T-cell (primary cell): ENCODE results near the gene DNAJB2. TPM values are rescaled to one million over a fixed set of nuclear protein-coding genes. Genes with fewer than 3 reads are reported as not detected.

Experiments
- ATAC-seq, 4 experiments: fragments of 200-7000 bp in 3 of 4; fragments of 150-1000 bp in 1 of 4; cut with Tn5 transposase; replicated peaks in 1 of 4; 1 replicate in 3 of 4; 2 replicates in 1 of 4; pipeline ENCODE4 v1.10.0; 2021; ENCODE audit warnings: moderate library complexity in 3 of 4, mild to moderate bottlenecking in 2 of 4, moderate number of reproducible peaks in 1 of 4
- CTCF ChIA-PET, 2 donors: fragments of 300-600 bp; sonication (Branson Sonifier 250); formaldehyde crosslinking; loops; one replicate each; lab custom pipeline; 2022; ENCODE audit warnings: antibody characterized with exemption in 2 of 2; lab: Charles Lee
- POLR2A ChIA-PET, 2 donors: fragments of 300-600 bp; sonication (Branson Sonifier 250); formaldehyde crosslinking; loops; one replicate each; lab custom pipeline; 2022; ENCODE audit warnings: antibody characterized with exemption in 2 of 2; lab: Charles Lee
- DNase-seq, 35 experiments: peaks; one replicate each; pipeline versions ENCODE4 v3.0.0 to v3.0.0-alpha.2; 2013 to 2023
- H3K27ac ChIP-seq: one replicate; pipeline ENCODE4 v1.5.1; 2013; ENCODE audit warnings: low read length
- H3K27me3 ChIP-seq, 2 experiments: replicated peaks in 1 of 2; 1 replicate in 1 of 2; 2 replicates in 1 of 2; pipeline versions ENCODE4 v1.6.1 to v1.7.0; 2013; ENCODE audit warnings: low read length in 1 of 2, mixed read lengths in 1 of 2; ENCODE audit not compliant: control insufficient read depth in 2 of 2, insufficient read depth in 2 of 2; ENCODE audit errors: extremely low read depth in 1 of 2
- H3K36me3 ChIP-seq, 2 donors: 1 replicate in 1 of 2; 2 replicates in 1 of 2; pipeline versions ENCODE4 v1.6.1 to v1.7.0; 2013; ENCODE audit warnings: low read length in 1 of 2; ENCODE audit not compliant: control insufficient read depth in 2 of 2, insufficient read depth in 1 of 2; ENCODE audit errors: extremely low read depth in 1 of 2
- H3K4me1 ChIP-seq, 2 experiments: 1 replicate in 1 of 2; 2 replicates in 1 of 2; pipeline versions ENCODE4 v1.6.1 to v1.7.0; 2013; ENCODE audit warnings: low read length in 2 of 2, mixed read lengths in 1 of 2; ENCODE audit not compliant: insufficient read depth in 2 of 2, control insufficient read depth in 1 of 2; ENCODE audit errors: extremely low read depth in 1 of 2
- H3K4me3 ChIP-seq, 2 donors: 1 replicate in 1 of 2; 2 replicates in 1 of 2; pipeline versions ENCODE4 v1.5.1 to v1.7.0; 2013; ENCODE audit warnings: mild to moderate bottlenecking in 2 of 2, low read length in 1 of 2, moderate library complexity in 1 of 2; ENCODE audit not compliant: control insufficient read depth in 1 of 2; ENCODE audit errors: extremely low read depth in 1 of 2
- H3K9me3 ChIP-seq: 2 replicates; pipeline ENCODE4 v1.7.0; 2013
- H3K27ac Mint-ChIP-seq, 2 donors: one replicate each; pipeline ENCODE4 v1.8.0; 2020 to 2021; ENCODE audit warnings: mild to moderate bottlenecking in 2 of 2, mixed read lengths in 2 of 2
- H3K27me3 Mint-ChIP-seq, 2 donors: one replicate each; pipeline ENCODE4 v1.8.0; 2021 to 2022; ENCODE audit warnings: mixed read lengths in 2 of 2
- H3K36me3 Mint-ChIP-seq: one replicate; pipeline ENCODE4 v1.8.0; 2021; ENCODE audit warnings: mixed read lengths
- H3K4me1 Mint-ChIP-seq, 3 donors: one replicate each; pipeline ENCODE4 v1.8.0; 2020 to 2022; ENCODE audit warnings: mixed read lengths in 3 of 3, mild to moderate bottlenecking in 1 of 3
- H3K4me3 Mint-ChIP-seq, 3 donors: one replicate each; pipeline ENCODE4 v1.8.0; 2020 to 2022; ENCODE audit warnings: mild to moderate bottlenecking in 3 of 3, mixed read lengths in 3 of 3, moderate library complexity in 3 of 3
- H3K9me3 Mint-ChIP-seq, 3 donors: one replicate each; pipeline ENCODE4 v1.8.0; 2020 to 2022; ENCODE audit warnings: mixed read lengths in 3 of 3
- WGBS: methylation state at CpG from one replicate; pipeline ENCODE4 v1.1.5; 2013; ENCODE audit warnings: missing lambda C conversion rate; ENCODE audit not compliant: insufficient coverage; 5-methylcytosine and 5-hydroxymethylcytosine counted together
- total RNA-seq, 35 experiments: library from RNA in 6 of 35; stranded (reverse) in 6 of 35; fragments of 120-200 nt in 1 of 35; gene quantifications; one replicate each; pipeline versions ENCODE4 v1.2.1 to v1.2.4 and lab custom pipeline; 2013 to 2026

DNAJB2 gene
- total RNA-seq, 5 donors from 2014 or later (not counting 1 experiment from before 2014, with no cell fraction given), result 83.0 to 150 (median 91.8) TPM

DNA sequence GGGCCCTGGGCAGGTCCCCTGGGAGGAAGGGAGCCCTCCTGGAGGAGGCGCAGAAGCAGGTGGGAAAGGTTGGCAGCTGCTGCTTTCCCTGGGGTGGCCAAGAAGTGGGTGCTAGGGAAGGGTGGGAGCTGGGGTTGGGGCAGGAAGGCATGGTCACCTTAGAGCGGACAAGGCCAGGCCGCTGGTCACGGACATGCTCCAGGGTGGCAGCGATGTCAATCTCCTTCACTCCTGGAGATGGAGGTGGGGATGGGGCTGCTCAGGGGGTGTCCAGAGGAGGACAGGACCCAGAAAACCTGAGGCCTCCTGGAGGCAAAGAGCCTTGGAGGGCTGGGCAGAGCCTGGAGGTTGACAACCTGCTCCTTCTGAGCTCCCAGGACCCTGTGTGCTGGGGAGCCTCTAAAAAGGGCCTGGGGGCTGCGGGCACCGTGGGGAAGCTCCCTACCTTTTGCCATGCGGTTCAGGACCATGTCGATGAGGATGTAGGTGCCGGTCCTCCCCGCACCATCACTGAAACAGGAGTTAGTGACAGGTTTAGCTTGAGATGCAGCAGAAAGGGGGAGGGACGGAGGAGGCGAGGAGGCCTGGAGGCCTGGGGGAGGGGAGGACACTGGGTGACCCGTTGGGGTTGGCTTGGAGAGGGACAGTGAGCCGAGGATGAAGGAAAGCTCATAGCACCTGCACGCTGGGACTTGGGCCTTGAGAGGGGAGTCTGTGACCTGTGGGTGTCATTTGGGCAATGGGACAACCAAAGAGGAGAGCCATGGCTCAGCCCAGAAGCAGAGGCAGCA, 11.4 kb downstream of the DNAJB2 start:
- H3K4me1 ChIP-seq, result peaks cover 0 to 15% of the 10 kb centered on the region in 2 experiments
- H3K9me3 Mint-ChIP-seq, result no peaks in the 10 kb centered on the region
- H3K4me1 Mint-ChIP-seq, result peaks cover 6 to 17% (median 11%) of the 10 kb centered on the region in 3 donors
- ChIA-PET POLR2A (interaction anchor here in 1 of 2 donors (1.3 kb wide), 1 partner anchor 9 kb away, joined by 5 read pairs; no protein-coding TSS in a partner anchor), CTCF (interaction anchor here (0.7 to 11.0 kb wide), 3 partner anchors 10 to 204 kb away, joined by 3 to 116 read pairs (median 3); partner anchors contain the start of gene DNAJB2 (in 2 of the 2))
- no peaks in the 10 kb centered on the region for H3K27me3 ChIP-seq
- no peak overlapping the region for H3K4me3 ChIP-seq
- no peak overlapping the region for H3K4me3 Mint-ChIP-seq
- no peak overlapping the region for H3K27ac ChIP-seq
- DNase-seq (no peak), ATAC-seq (no peak)
- no peaks in the 10 kb centered on the region for H3K27me3 Mint-ChIP-seq
- H3K9me3 ChIP-seq, result no peaks in the 10 kb centered on the region
- peaks cover 0 to 9% of the 10 kb centered on the region in 2 donors for H3K36me3 ChIP-seq
- H3K36me3 Mint-ChIP-seq, result no peaks in the 10 kb centered on the region
- H3K27ac Mint-ChIP-seq, result no peak overlapping the region
- WGBS, result 85% methylated on average over 16 of the region's 16 CpGs

GRCh38 chr2:219291394-219291793, 12.2 kb downstream of the DNAJB2 start:
- H3K4me1 Mint-ChIP-seq, result peaks cover 9 to 24% (median 16%) of the 10 kb centered on the region in 3 donors
- CTCF ChIA-PET, result interaction anchor here (0.6 to 11.0 kb wide), 5 partner anchors 10 to 134 kb away, joined by 3 to 116 read pairs (median 3); partner anchors contain the start of gene DNAJB2 (in 1 of the 2)
- no peak overlapping the region for H3K4me3 ChIP-seq
- DNase-seq (no peak), ATAC-seq (no peak)
- no peaks in the 10 kb centered on the region for H3K9me3 Mint-ChIP-seq
- H3K27me3 Mint-ChIP-seq, result no peaks in the 10 kb centered on the region
- no peak overlapping the region for H3K27ac ChIP-seq
- H3K9me3 ChIP-seq, result no peaks in the 10 kb centered on the region
- peaks cover 0 to 3% of the 10 kb centered on the region in 2 donors for H3K36me3 ChIP-seq
- H3K27ac Mint-ChIP-seq, result no peak overlapping the region
- H3K4me1 ChIP-seq, result peaks cover 0 to 14% of the 10 kb centered on the region in 2 experiments
- no peaks in the 10 kb centered on the region for H3K27me3 ChIP-seq
- H3K36me3 Mint-ChIP-seq, result no peaks in the 10 kb centered on the region
- H3K4me3 Mint-ChIP-seq, result no peak overlapping the region
- WGBS, result 67% methylated on average over 1 of the region's 7 CpGs
- POLR2A ChIA-PET, result interaction anchor here (1.2 to 1.3 kb wide), 2 partner anchors 9 to 10 kb away, joined by 4 to 5 read pairs; no protein-coding TSS in a partner anchor

DNA sequence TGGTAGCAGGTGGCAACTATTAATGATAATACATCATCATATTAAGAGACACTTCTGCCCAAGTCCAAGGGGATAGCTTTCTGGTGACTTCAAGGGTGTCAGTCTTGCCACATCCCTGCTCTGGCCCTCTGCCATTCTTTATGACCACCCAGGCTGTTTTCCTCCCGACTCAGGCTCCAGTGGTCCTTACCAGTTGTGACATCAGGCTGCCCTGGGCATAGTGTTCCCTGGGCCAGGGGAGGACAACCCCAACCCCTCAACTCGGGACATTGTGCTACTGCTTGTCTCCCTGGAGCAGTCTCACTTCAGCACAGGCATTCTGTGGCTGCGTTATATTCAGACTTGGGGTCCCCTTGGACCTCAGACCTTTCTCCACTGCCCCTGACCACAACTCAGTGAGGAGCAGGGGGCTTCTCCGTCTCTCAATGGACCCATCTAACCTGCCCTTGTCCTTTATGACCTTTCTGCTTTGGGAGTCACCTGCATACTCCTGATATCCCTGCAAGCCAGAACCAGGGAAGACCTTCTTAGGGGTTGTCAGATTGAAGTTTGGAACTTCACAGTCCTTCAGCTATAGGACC, 12.8 kb downstream of the DNAJB2 start:
- no peaks in the 10 kb centered on the region for H3K36me3 Mint-ChIP-seq
- 83% methylated on average over 2 of the region's 4 CpGs for WGBS
- peaks cover 2 to 20% of the 10 kb centered on the region in 2 experiments for H3K4me1 ChIP-seq
- no peak overlapping the region for H3K27ac Mint-ChIP-seq
- no peaks in the 10 kb centered on the region for H3K27me3 Mint-ChIP-seq
- ChIA-PET CTCF (interaction anchor here (0.6 to 11.0 kb wide), 6 partner anchors 11 to 135 kb away, joined by 3 to 116 read pairs (median 3); partner anchors contain the start of genes ANKZF1 (in 1 of the 2), ATG9A (in 1 of the 2) and DNAJB2 (in 1 of the 2)), POLR2A (interaction anchor here (1.2 to 1.3 kb wide), 2 partner anchors 9 to 11 kb away, joined by 4 to 5 read pairs; no protein-coding TSS in a partner anchor)
- H3K27me3 ChIP-seq, result peaks cover 0 to 5% of the 10 kb centered on the region in 2 experiments
- no peaks in the 10 kb centered on the region for H3K9me3 Mint-ChIP-seq
- no peaks in the 10 kb centered on the region for H3K9me3 ChIP-seq
- no peaks in the 10 kb centered on the region for H3K36me3 ChIP-seq
- DNase-seq, result no peak
- ATAC-seq, result no peak
- H3K27ac ChIP-seq, result no peak overlapping the region
- no peak overlapping the region for H3K4me3 ChIP-seq
- H3K4me1 Mint-ChIP-seq, result peaks cover 15 to 30% (median 21%) of the 10 kb centered on the region in 3 donors
- no peak overlapping the region for H3K4me3 Mint-ChIP-seq

GRCh38 chr2:219292616-219293015, 13.4 kb downstream of the DNAJB2 start:
- DNase-seq, result no peak
- WGBS, result 75% methylated on average over 2 of the region's 9 CpGs
- H3K27ac Mint-ChIP-seq, result no peak overlapping the region
- H3K4me3 Mint-ChIP-seq, result no peak overlapping the region
- H3K36me3 ChIP-seq, result no peaks in the 10 kb centered on the region
- POLR2A ChIA-PET, result interaction anchor here in 1 of 2 donors (1.2 kb wide), 1 partner anchor 10 kb away, joined by 4 read pairs; no protein-coding TSS in a partner anchor
- CTCF ChIA-PET, result interaction anchor here (0.5 to 11.0 kb wide), 5 partner anchors 11 to 81 kb away, joined by 3 to 116 read pairs (median 3); partner anchors contain the start of genes ANKZF1 (in 1 of the 2), ATG9A (in 1 of the 2) and DNAJB2 (in 1 of the 2)
- H3K4me1 ChIP-seq, result peaks cover 3 to 26% of the 10 kb centered on the region in 2 experiments
- no peaks in the 10 kb centered on the region for H3K9me3 ChIP-seq
- H3K27me3 ChIP-seq, result peaks cover 0 to 11% of the 10 kb centered on the region in 2 experiments
- no peak overlapping the region for H3K27ac ChIP-seq
- H3K36me3 Mint-ChIP-seq, result no peaks in the 10 kb centered on the region
- H3K4me1 Mint-ChIP-seq, result peaks cover 18 to 34% (median 26%) of the 10 kb centered on the region in 3 donors
- H3K4me3 ChIP-seq, result no peak overlapping the region
- H3K9me3 Mint-ChIP-seq, result no peaks in the 10 kb centered on the region
- H3K27me3 Mint-ChIP-seq, result no peaks in the 10 kb centered on the region
- ATAC-seq, result no peak

- Mint-ChIP-seq H3K36me3 (no peaks in the 10 kb centered on the region), H3K27ac (no peak overlapping the region), H3K4me3 (peak overlapping the region; percentile 30 to 73 (median 71)), H3K4me1 (peaks cover 23 to 34% (median 31%) of the 10 kb centered on the region in 3 donors), H3K9me3 (no peaks in the 10 kb centered on the region), H3K27me3 (peaks cover under 1 to 1% of the 10 kb centered on the region in 2 donors)
- Histone ChIP-seq H3K27ac (no peak overlapping the region), H3K9me3 (no peaks in the 10 kb centered on the region), H3K4me1 (peaks cover 3 to 36% of the 10 kb centered on the region in 2 experiments), H3K4me3 (no peak overlapping the region), H3K27me3 (peaks cover 0 to 17% of the 10 kb centered on the region in 2 experiments), H3K36me3 (no peaks in the 10 kb centered on the region)
- ChIA-PET POLR2A (no interaction called here), CTCF (interaction anchor here (0.7 to 11.0 kb wide), 4 partner anchors 10 to 46 kb away, joined by 3 to 116 read pairs (median 40); partner anchors contain the start of gene DNAJB2 (in 2 of the 2))
- ATAC-seq (no peak), DNase-seq (no peak)
- 94% methylated on average over 3 of the region's 5 CpGs for WGBS
Observed at GRCh38 chr2:219293736-219294231, 14.6 kb downstream of the DNAJB2 start.
